Keratinocyte (primary cell): ENCODE results near the gene ABHD10. TPM values are rescaled to one million over a fixed set of nuclear protein-coding genes. Genes with fewer than 3 reads are reported as not detected.

Source experiments
- DNase-seq: peaks from one replicate; pipeline ENCODE4 v3.0.0-alpha.2; 2011; ENCODE audit warnings: low read depth, missing footprints, low spot score
- FAIRE-seq: peaks from 2 replicates; lab custom pipeline; 2011; peaks lifted over from hg19 to GRCh38; lab: Jason Lieb, UNC
- H2AFZ ChIP-seq: 2 replicates; pipeline ENCODE4 v1.6.0; 2012; ENCODE audit warnings: low read length, control low read depth, inconsistent platforms; ENCODE audit not compliant: control insufficient read depth
- H3K27ac ChIP-seq: 2 replicates; pipeline ENCODE4 v1.5.1; 2011; ENCODE audit warnings: low read length; ENCODE audit not compliant: control insufficient read depth, insufficient read depth
- H3K27me3 ChIP-seq: 3 replicates; pipeline ENCODE4 v1.6.0; 2011; ENCODE audit warnings: low read length; ENCODE audit not compliant: control insufficient read depth, insufficient read depth; ENCODE audit errors: extremely low read depth
- H3K36me3 ChIP-seq, 2 experiments: 2 replicates in 1 of 2; 3 replicates in 1 of 2; pipeline ENCODE4 v1.5.1; 2011; ENCODE audit warnings: low read length in 2 of 2, mild to moderate bottlenecking in 1 of 2; ENCODE audit not compliant: control insufficient read depth in 2 of 2, insufficient read depth in 2 of 2; ENCODE audit errors: extremely low read depth in 1 of 2
- H3K4me1 ChIP-seq: 3 replicates; pipeline ENCODE4 v1.5.1; 2011; ENCODE audit warnings: low read length; ENCODE audit not compliant: control insufficient read depth, insufficient read depth; ENCODE audit errors: extremely low read depth
- H3K4me2 ChIP-seq: 3 replicates; pipeline ENCODE4 v1.6.0; 2011; ENCODE audit warnings: low read depth, low read length; ENCODE audit not compliant: control insufficient read depth, insufficient read depth; ENCODE audit errors: extremely low read depth
- H3K4me3 ChIP-seq, 3 experiments: fragments of 200-600 bp in 1 of 3; sonication (generic) in 1 of 3; 2 replicates in 2 of 3; 3 replicates in 1 of 3; pipeline ENCODE4 v1.5.1; 2011 to 2016; ENCODE audit warnings: low read length in 3 of 3, mild to moderate bottlenecking in 3 of 3, control low read depth in 2 of 3, inconsistent platforms in 1 of 3, low read depth in 1 of 3, mixed read lengths in 1 of 3, mixed run types in 1 of 3, moderate library complexity in 1 of 3; ENCODE audit not compliant: control insufficient read depth in 2 of 3, insufficient read depth in 2 of 3; ENCODE audit errors: extremely low read depth in 1 of 3
- H3K79me2 ChIP-seq: 2 replicates; pipeline ENCODE4 v1.6.0; 2012; ENCODE audit warnings: low read length; ENCODE audit not compliant: control insufficient read depth, insufficient read depth
- H3K9ac ChIP-seq: 3 replicates; pipeline ENCODE4 v1.6.0; 2011; ENCODE audit warnings: low read length; ENCODE audit not compliant: control insufficient read depth, insufficient read depth; ENCODE audit errors: extremely low read depth
- H3K9me1 ChIP-seq: 3 replicates; pipeline ENCODE4 v1.6.0; 2011; ENCODE audit warnings: low read length; ENCODE audit not compliant: control insufficient read depth, insufficient read depth; ENCODE audit errors: extremely low read depth
- H3K9me3 ChIP-seq: 2 replicates; pipeline ENCODE4 v1.5.1; 2012; ENCODE audit warnings: low read depth, low read length; ENCODE audit not compliant: control insufficient read depth
- H4K20me1 ChIP-seq: 3 replicates; pipeline ENCODE4 v1.6.0; 2011; ENCODE audit warnings: low read length; ENCODE audit not compliant: control insufficient read depth, insufficient read depth; ENCODE audit errors: extremely low read depth
- EZH2 ChIP-seq: IDR thresholded peaks from one replicate; pipeline ENCODE4 v1.6.1; 2012; ENCODE audit warnings: inconsistent platforms, mild to moderate bottlenecking, low read length, moderate library complexity
- dilution Hi-C: fragments of 300-500 bp; cut with MboI; formaldehyde crosslinking; loops from one replicate; pipeline ENCODE4 v1.7.0; 2020; ENCODE audit warnings: low sequenced_read_pairs; ENCODE audit not compliant: extremely low pct_ligation_motif_present
- polyA minus RNA-seq, 3 experiments: library from RNA; depleted of rRNA, polyadenylated mRNA; stranded (reverse); fragments of >200 nt; gene quantifications; 1 replicate in 1 of 3; 2 replicates in 1 of 3; 3 replicates in 1 of 3; pipeline ENCODE4 v1.2.3, GENCODE V29; 2011
- polyA plus RNA-seq, 5 experiments: library from polyadenylated mRNA; depleted of rRNA in 3 of 5; stranded (reverse) in 3 of 5; stranded (forward) in 1 of 5; unstranded in 1 of 5; fragments of >200 nt; gene quantifications; 1 replicate in 1 of 5; 2 replicates in 3 of 5; 3 replicates in 1 of 5; pipeline versions ENCODE4 v1.2.1 to v1.2.3, GENCODE V29; 2011 to 2012; ENCODE audit warnings: missing spikeins in 2 of 5, low read depth in 1 of 5, low replicate concordance in 1 of 5
- TF ChIP-seq, protein P1 (sequence below), 3 experiments: IDR thresholded peaks in 1 of 3; conservative IDR thresholded peaks in 1 of 3; optimal IDR thresholded peaks in 1 of 3; 2 replicates in 2 of 3; 3 replicates in 1 of 3; pipeline versions ENCODE3 to v1.5.1; 2011; ENCODE audit warnings: low read length in 3 of 3, mild to moderate bottlenecking in 3 of 3, moderate library complexity in 2 of 3, control low read depth in 1 of 3, inconsistent platforms in 1 of 3; ENCODE audit not compliant: insufficient read depth in 2 of 3; ENCODE audit errors: extremely low read depth in 1 of 3

ABHD10 gene
- polyA plus RNA-seq: 12.0 to 22.2 TPM (median 13.2 TPM) in 3 replicates
- 3.9 TPM for polyA plus RNA-seq (2011; ENCODE audit: low read depth)
- 6.9 and 15.9 TPM in 2 replicates for polyA plus RNA-seq (2011; cell fraction: cytosol; rRNA removed)
- 12.9 and 17.7 TPM in 2 replicates for polyA plus RNA-seq (2011; cell fraction: nucleus; rRNA removed)
- polyA plus RNA-seq (2012; ENCODE audit: low replicate concordance): 7.6 and 11.3 TPM in 2 replicates
- 1.7 to 17.9 TPM (median 8.0 TPM) in 3 replicates for polyA minus RNA-seq
- polyA minus RNA-seq (2011; cell fraction: cytosol; rRNA and poly(A)+ RNA removed): 16.1 TPM
- polyA minus RNA-seq (2011; cell fraction: nucleus; rRNA and poly(A)+ RNA removed): 10.8 and 40.9 TPM in 2 replicates

DNA sequence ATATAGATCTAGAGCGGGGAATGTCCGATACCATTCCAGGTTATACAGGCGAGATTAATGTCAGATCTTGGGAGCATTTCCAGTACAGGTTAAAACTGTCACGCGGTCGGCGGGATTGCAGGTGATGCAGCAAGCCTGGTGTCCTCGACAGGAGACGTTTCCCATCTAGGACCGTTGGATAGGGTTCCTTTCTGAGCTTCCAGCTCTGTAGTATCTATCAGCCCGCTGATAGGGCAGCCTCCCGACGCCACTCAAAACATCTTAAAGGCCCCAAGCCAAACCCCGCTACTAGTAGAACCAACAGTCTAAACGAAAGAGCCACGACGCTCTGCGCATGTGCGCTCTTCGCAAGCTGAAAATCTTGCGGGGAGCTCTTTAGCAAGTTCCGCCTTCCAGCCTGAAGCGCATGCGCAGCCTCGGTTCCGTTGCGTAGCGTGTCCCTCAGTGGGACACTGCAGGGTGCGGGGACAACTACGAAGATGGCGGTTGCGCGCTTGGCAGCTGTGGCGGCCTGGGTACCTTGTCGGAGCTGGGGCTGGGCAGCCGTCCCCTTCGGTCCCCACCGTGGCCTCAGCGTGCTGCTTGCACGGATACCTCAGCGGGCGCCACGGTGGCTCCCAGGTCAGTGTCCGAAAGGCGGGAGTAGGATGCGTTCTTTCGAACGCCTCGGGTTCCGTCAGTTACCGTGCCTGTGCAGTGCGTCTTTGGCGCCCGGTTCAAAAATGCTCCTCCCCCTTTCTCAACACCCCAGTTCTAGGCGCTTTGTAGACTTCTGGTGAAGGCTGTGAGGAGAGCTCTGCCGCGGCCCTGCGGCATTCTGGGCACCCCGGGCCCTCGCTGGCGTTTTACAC is at the start of gene ABHD10:
Gene ABHD10, plus strand, starts transcription at position 444 of the 851 bp plus-strand sequence. Its CDS starts 36 bp downstream, at position 480.
- Histone ChIP-seq H3K4me3 (peak within 1 kb of the TSS; percentile 72 to 84 (median 81)), H3K9me3 (no peaks in the 10 kb centered on the region), H3K79me2 (peaks cover 20% of the 10 kb centered on the region), H3K36me3 (peaks cover 3 to 10% of the 10 kb centered on the region in 2 experiments), H3K9me1 (no peaks in the 10 kb centered on the region), H2AFZ (peak within 1 kb of the TSS; percentile 90), H3K27ac (peak within 1 kb of the TSS; percentile 68), H3K9ac (peak within 1 kb of the TSS; percentile 84), H4K20me1 (no peaks in the 10 kb centered on the region), H3K27me3 (no peaks in the 10 kb centered on the region), H3K4me1 (peaks cover 8% of the 10 kb centered on the region), H3K4me2 (peak within 1 kb of the TSS; percentile 73)
- dilution Hi-C loops: no loop called here
- peak; percentile 91 for DNase-seq
- peak; percentile 98 for FAIRE-seq
- TF ChIP-seq EZH2: no peak
- TF ChIP-seq, protein P1, sequence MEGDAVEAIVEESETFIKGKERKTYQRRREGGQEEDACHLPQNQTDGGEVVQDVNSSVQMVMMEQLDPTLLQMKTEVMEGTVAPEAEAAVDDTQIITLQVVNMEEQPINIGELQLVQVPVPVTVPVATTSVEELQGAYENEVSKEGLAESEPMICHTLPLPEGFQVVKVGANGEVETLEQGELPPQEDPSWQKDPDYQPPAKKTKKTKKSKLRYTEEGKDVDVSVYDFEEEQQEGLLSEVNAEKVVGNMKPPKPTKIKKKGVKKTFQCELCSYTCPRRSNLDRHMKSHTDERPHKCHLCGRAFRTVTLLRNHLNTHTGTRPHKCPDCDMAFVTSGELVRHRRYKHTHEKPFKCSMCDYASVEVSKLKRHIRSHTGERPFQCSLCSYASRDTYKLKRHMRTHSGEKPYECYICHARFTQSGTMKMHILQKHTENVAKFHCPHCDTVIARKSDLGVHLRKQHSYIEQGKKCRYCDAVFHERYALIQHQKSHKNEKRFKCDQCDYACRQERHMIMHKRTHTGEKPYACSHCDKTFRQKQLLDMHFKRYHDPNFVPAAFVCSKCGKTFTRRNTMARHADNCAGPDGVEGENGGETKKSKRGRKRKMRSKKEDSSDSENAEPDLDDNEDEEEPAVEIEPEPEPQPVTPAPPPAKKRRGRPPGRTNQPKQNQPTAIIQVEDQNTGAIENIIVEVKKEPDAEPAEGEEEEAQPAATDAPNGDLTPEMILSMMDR (optimal IDR thresholded peaks at IDR 0.05 in 1 of 3, IDR thresholded peaks at IDR 0.05 in 1 of 3, conservative IDR thresholded peaks at IDR 0.05 in 1 of 3; ENCODE audit: extremely low read depth in 1 of 3, insufficient read depth in 2 of 3, low read length in 3 of 3): no peak

GRCh38 chr3:111929484-111929883 is 49.3 kb upstream of the ABHD10 start:
- Histone ChIP-seq H4K20me1 (no peaks in the 10 kb centered on the region), H3K4me3 (no peak overlapping the region), H3K9me1 (no peaks in the 10 kb centered on the region), H3K27me3 (no peaks in the 10 kb centered on the region), H3K4me1 (peaks cover 8% of the 10 kb centered on the region), H3K4me2 (no peak overlapping the region), H3K9ac (no peak overlapping the region), H3K9me3 (no peaks in the 10 kb centered on the region), H2AFZ (no peak overlapping the region), H3K79me2 (peaks cover 30% of the 10 kb centered on the region), H3K36me3 (peaks cover 20 to 56% of the 10 kb centered on the region in 2 experiments), H3K27ac (no peak overlapping the region)
- no peak for DNase-seq
- dilution Hi-C loops: no loop called here
- TF ChIP-seq, protein P1 (optimal IDR thresholded peaks at IDR 0.05 in 1 of 3, IDR thresholded peaks at IDR 0.05 in 1 of 3, conservative IDR thresholded peaks at IDR 0.05 in 1 of 3; ENCODE audit: extremely low read depth in 1 of 3, insufficient read depth in 2 of 3, low read length in 3 of 3): no peak
- no peak for TF ChIP-seq EZH2
- FAIRE-seq: no peak
